ENCODE measurements around the gene CD163.

Gene CD163

DNA sequence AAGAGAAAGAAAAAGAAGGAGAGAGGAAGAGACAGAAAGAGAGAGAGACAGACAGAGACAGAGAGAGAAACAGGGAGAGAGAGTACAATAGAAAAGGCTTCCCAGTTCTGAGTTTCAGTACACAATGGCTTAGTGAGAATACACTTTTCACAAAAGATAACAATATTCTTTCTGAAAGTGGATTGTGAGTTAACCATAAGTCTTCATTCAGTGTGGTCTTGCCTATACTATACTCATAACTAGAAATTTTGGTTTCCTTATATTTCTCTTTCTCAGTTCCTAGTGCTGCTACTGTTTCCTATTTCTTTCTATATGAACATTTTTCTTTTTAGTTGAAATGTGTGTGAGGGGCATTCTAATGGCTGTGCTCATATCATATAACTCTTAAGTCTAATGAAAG lies 68.9 kb downstream of the CD163 start:
- H3K4me3 ChIP-seq (ENCODE audit: low read length) = no peak overlapping the region
- no peak for DNase-seq (ENCODE audit: low read depth)
- TF ChIP-seq, protein P1, sequence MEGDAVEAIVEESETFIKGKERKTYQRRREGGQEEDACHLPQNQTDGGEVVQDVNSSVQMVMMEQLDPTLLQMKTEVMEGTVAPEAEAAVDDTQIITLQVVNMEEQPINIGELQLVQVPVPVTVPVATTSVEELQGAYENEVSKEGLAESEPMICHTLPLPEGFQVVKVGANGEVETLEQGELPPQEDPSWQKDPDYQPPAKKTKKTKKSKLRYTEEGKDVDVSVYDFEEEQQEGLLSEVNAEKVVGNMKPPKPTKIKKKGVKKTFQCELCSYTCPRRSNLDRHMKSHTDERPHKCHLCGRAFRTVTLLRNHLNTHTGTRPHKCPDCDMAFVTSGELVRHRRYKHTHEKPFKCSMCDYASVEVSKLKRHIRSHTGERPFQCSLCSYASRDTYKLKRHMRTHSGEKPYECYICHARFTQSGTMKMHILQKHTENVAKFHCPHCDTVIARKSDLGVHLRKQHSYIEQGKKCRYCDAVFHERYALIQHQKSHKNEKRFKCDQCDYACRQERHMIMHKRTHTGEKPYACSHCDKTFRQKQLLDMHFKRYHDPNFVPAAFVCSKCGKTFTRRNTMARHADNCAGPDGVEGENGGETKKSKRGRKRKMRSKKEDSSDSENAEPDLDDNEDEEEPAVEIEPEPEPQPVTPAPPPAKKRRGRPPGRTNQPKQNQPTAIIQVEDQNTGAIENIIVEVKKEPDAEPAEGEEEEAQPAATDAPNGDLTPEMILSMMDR (conservative IDR thresholded peaks at IDR 0.05; ENCODE audit: low read depth, low read length) = no peak

DNA sequence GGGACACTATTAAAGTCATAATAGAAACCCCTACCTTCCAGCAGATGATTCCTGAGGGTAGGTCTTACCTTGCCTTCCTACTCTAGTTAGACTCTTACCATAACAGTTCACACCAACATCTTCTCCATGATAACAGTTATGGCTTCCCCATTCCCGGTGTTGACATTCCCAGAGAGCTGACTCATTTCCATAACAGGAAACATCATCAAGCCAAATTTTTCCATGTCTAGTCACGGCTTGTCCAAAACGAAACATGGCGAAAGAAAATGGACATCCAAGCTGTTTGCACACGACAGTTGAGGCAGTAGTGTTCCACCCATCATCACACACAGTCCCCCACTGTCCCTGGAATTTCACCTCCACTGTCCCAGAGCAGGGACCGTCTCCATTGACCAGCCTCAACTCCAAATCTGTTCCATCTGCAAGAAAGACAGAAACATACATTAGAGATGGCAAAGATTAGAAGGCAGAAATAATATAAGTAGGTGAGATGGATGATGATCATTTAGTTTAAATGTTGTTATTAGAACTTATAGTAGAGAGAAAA lies 70.2 kb downstream of the CD163 start:
- DNase-seq (ENCODE audit: low read depth) = no peak
- no peak overlapping the region for H3K4me3 ChIP-seq (ENCODE audit: low read length)
- TF ChIP-seq, protein P1 (conservative IDR thresholded peaks at IDR 0.05; ENCODE audit: low read depth, low read length) = no peak

DNA sequence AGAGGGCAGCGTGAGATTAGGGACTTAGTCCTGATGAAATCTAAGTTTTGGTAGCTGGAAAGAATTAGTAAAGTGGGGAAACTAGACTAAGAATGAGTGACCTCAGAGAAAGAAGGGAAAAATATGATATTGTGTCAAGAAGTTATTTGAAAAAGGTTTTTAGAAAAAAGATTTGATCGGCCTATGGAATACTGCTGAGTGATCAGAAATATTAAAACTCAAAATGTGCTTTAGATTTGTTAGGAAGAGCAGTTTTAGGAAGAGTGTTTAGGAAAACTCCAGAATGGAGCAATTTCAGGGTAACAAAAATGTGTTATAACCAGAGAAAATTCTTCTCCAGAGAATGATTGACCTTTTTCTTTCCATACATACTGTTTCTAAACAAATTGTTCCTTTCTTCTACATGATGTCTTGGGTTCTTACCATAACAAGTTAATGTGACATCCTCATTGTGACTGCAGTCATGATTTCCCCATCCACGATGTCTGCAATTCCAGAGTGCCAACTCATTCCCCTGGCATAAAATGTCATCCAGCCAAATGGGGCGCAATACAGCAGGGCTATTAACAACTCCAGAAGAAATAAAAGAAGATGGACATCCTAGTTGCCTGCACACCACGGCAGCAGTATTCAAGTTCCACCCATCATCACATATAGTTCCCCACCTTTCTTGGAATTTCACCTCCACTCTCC lies 71.4 kb downstream of the CD163 start:
- H3K4me3 ChIP-seq (ENCODE audit: low read length) = no peak overlapping the region
- TF ChIP-seq, protein P1 (conservative IDR thresholded peaks at IDR 0.05; ENCODE audit: low read depth, low read length) = no peak
- no peak for DNase-seq (ENCODE audit: low read depth)

All from retinal pigment epithelial cell (primary cell).